HUES48 (cell line): ENCODE measurements around the gene BRD3.

Experiments used
- H3K27ac ChIP-seq: one replicate; pipeline ENCODE4 v1.7.0; 2013; ENCODE audit warnings: low read depth, low read length, inconsistent platforms
- H3K27me3 ChIP-seq: 2 replicates; pipeline ENCODE4 v1.6.1; 2013; ENCODE audit warnings: mild to moderate bottlenecking, low read length; ENCODE audit not compliant: control insufficient read depth, insufficient read depth
- H3K36me3 ChIP-seq: 2 replicates; pipeline ENCODE4 v1.6.1; 2013; ENCODE audit warnings: low read length; ENCODE audit not compliant: control insufficient read depth, insufficient read depth
- H3K4me1 ChIP-seq: 2 replicates; pipeline ENCODE4 v1.6.1; 2013; ENCODE audit warnings: mild to moderate bottlenecking, low read length; ENCODE audit not compliant: control insufficient read depth, insufficient read depth
- H3K4me3 ChIP-seq: 2 replicates; pipeline ENCODE4 v1.5.1; 2013; ENCODE audit warnings: mild to moderate bottlenecking, low read depth, low read length
- H3K9ac ChIP-seq: 2 replicates; pipeline ENCODE4 v1.6.1; 2013; ENCODE audit warnings: mild to moderate bottlenecking, low read depth, low read length, moderate library complexity
- H3K9me3 ChIP-seq: 2 replicates; pipeline ENCODE4 v1.6.1; 2013; ENCODE audit warnings: low read length; ENCODE audit not compliant: control insufficient read depth, insufficient read depth

Gene BRD3

DNA sequence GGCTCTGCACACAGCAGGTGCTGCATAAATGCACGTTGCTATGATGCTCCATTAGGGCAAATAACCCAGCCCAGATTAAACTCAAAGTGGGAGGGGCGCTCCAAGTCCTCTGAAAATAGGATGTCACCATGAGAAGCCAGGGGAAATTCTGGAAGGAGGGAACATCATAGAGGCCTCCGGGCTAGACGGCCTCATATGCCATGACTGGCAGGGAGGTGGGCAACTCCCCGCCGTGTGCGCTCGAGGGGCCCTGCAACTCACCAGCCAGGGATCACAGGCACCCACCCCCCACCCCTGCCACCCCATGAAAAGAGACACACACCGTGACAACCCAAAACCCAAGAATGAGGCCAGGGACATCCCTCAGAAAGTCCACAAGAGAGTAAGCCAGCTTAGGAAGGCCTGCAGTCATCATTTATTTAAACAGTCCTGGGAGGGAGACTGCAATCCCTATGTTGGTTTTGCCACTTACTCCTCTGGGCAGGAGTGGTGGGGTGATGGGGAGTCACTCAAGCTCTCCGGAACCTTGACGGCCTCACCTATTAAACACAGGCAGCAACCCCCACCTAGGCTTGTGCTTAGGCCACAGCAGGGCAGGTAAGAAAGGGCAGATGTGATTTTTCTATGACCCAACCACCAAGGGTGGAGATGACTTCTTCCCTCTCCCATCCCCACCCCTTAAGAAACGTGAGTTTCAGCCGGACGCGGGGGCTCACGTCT, 79.7 kb downstream of the BRD3 start:
- Histone ChIP-seq H3K27me3 (no peaks in the 10 kb centered on the region), H3K4me3 (no peak overlapping the region), H3K36me3 (no peaks in the 10 kb centered on the region), H3K9ac (no peak overlapping the region), H3K9me3 (no peaks in the 10 kb centered on the region), H3K27ac (no peak overlapping the region), H3K4me1 (peaks cover 16% of the 10 kb centered on the region)

DNA sequence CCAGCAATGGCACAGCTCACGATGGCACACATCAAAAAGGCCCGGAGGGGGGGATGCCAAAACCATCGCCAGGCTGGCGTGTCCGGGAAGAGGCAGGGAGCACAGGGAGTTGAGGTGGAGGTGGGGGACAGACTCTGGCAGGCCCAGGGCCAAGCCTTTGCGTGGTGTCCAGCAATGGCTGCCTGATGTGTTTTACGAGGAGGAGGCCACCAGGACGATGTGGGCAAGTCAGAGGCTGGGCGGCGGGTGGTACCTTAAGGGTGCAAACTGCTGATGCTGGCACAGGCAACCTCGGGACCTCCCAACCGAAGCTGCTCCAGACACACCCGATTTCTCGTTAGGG, 80.4 kb downstream of the BRD3 start:
- Histone ChIP-seq H3K27ac (no peak overlapping the region), H3K4me3 (no peak overlapping the region), H3K9ac (no peak overlapping the region), H3K9me3 (no peaks in the 10 kb centered on the region), H3K36me3 (no peaks in the 10 kb centered on the region), H3K27me3 (no peaks in the 10 kb centered on the region), H3K4me1 (peaks cover 16% of the 10 kb centered on the region)

DNA sequence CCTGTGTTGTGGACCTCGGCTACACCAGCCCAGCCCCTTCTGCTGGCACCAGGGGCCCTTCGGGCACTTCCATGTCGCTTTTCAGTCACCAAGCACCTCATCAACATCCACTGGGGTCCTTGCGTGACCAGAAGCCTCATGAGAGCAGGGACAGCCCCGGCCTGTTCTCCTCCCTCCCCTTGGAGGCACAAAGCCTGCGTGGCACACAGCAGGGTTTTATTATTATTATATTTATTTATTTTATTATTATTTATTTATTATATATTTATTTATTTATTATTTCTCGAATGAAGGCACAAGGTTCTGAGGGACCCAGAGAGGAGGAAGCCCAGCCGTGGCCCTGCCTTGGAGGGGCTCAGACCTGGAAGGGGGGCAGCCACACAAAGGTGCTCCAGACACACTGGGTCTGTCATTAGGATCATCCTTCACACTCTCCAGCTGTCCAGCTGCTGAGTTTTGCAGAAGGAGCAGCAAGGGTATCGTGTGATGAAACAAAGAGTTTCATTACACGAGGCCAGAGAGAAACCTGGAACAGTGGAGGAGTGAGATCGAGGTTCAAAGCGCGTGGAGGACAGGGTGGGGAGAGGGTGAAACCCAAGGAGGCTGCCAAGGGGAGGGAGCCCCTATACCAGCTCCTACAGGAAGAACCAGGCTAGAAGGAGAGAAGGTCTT, 80.9 kb downstream of the BRD3 start:
- Histone ChIP-seq H3K4me1 (peaks cover 16% of the 10 kb centered on the region), H3K4me3 (no peak overlapping the region), H3K36me3 (no peaks in the 10 kb centered on the region), H3K27ac (no peak overlapping the region), H3K27me3 (no peaks in the 10 kb centered on the region), H3K9me3 (no peaks in the 10 kb centered on the region), H3K9ac (no peak overlapping the region)

DNA sequence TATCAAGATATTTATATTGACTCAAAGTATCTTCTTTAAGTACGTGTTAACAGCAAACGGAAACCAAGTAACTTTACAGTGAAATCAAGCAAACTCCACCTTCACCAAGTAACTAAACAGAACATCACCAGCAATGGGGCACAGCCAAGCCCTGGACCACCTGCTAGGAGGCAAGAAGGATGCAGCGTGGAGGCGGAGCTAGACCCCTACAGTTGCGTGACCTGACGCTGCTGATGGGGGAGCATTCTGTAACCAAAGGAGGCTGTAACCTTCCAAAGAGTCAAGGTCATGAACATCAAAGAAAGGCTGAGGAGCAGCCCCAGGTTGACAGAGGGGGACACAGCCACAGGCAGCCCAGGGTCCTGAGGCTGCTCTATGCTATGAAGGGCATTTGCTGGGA, 81.8 kb downstream of the BRD3 start:
- Histone ChIP-seq H3K9ac (no peak overlapping the region), H3K27ac (no peak overlapping the region), H3K9me3 (no peaks in the 10 kb centered on the region), H3K36me3 (no peaks in the 10 kb centered on the region), H3K27me3 (no peaks in the 10 kb centered on the region), H3K4me3 (no peak overlapping the region), H3K4me1 (peaks cover 16% of the 10 kb centered on the region)

DNA sequence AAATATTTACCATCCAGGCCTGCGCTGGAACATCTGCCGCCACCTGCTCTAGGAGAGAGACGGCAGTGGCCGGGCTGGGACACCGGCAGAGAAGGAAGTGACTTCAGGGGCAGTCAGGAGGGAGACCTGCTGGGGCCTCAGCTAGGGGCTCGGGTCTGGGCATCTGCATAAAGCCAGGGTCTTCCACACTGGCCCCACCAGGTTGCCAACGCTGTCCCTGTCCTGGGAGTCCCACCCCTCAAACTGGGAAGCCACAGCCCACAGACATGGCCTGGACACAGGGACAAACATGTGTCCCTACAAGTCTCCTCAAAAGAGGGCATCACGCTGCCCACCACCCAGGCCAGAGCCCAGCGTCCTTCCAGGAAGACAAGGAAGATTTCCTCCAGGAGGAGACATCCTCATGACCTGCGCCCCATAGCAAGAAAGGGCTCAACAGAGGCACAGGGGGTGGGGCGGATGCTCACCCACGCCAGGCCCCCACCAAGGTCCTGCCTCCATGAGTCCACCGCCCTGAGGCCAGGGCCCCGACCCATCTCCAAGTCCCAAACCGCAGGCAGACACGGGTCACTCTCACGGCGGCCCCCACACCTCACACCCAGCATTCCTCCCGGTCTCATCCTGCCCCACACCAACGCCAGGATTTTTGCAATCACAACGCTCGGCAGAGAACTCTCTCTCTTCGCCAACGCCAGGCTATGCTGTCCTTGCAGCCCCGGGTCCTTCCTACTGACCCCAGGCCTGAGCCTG, 84.7 kb downstream of the BRD3 start:
- H3K27me3 ChIP-seq, result no peaks in the 10 kb centered on the region
- H3K9me3 ChIP-seq, result no peaks in the 10 kb centered on the region
- no peak overlapping the region for H3K4me3 ChIP-seq
- H3K4me1 ChIP-seq, result peaks cover 12% of the 10 kb centered on the region
- no peaks in the 10 kb centered on the region for H3K36me3 ChIP-seq
- no peak overlapping the region for H3K27ac ChIP-seq
- H3K9ac ChIP-seq, result no peak overlapping the region

DNA sequence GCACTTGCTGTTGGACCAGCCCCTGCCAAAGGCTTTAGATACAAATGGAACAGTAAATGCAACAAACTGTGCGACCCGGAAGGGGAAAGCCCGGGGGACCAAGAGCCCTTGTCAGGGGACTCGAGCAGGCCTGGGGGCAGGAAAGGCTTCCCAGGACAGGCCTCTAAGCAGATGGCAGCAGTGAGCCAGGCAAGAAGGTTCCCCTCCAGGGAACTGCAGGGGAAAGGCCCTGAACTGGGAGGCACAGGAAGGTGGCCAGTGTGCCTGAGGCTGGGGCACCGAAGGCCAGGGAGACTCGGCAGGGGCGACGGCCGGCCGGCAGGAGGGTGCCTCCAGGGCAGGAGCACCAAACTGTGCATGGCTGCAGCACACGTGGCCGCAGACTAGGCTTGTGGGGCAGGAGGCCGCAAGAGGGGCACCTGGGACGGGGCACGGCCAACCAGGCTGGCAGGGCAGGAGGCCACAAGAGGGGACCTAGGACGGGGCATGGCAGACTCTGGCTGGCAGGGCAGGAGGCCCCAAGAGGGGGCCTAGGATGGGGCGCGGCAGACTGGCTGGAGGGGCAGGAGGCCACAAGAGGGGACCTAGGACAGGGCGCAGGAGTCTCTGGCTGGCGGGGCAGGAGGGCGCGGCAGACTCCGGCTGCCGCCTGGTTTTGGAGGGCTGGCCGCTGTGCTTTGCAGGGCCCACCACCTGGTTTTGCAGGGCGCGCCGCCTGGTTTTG, 85.7 kb downstream of the BRD3 start:
- Histone ChIP-seq H3K27ac (no peak overlapping the region), H3K4me1 (peaks cover 12% of the 10 kb centered on the region), H3K36me3 (no peaks in the 10 kb centered on the region), H3K4me3 (no peak overlapping the region), H3K27me3 (no peaks in the 10 kb centered on the region), H3K9me3 (no peaks in the 10 kb centered on the region), H3K9ac (no peak overlapping the region)

DNA sequence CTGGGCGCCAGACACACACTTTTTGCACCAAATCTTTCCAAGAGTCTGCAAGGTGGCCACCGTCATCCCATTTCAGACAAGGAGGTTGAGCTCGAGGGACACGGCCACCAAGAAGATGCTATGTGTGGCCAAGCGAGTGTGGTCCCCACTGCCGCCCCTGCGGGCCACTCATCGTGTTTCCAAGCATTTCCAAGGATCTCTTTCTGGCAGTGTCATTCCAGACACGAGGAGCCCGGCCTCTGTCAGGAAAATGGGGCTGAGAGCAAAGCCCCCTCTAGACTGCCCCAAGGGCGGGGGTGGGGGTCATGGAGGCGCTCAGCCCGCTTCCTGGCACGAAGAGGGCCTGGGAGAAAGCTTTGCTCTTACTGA, 86.3 kb downstream of the BRD3 start:
- Histone ChIP-seq H3K4me1 (peaks cover 11% of the 10 kb centered on the region), H3K9ac (no peak overlapping the region), H3K9me3 (no peaks in the 10 kb centered on the region), H3K27me3 (no peaks in the 10 kb centered on the region), H3K4me3 (no peak overlapping the region), H3K27ac (no peak overlapping the region), H3K36me3 (no peaks in the 10 kb centered on the region)

DNA sequence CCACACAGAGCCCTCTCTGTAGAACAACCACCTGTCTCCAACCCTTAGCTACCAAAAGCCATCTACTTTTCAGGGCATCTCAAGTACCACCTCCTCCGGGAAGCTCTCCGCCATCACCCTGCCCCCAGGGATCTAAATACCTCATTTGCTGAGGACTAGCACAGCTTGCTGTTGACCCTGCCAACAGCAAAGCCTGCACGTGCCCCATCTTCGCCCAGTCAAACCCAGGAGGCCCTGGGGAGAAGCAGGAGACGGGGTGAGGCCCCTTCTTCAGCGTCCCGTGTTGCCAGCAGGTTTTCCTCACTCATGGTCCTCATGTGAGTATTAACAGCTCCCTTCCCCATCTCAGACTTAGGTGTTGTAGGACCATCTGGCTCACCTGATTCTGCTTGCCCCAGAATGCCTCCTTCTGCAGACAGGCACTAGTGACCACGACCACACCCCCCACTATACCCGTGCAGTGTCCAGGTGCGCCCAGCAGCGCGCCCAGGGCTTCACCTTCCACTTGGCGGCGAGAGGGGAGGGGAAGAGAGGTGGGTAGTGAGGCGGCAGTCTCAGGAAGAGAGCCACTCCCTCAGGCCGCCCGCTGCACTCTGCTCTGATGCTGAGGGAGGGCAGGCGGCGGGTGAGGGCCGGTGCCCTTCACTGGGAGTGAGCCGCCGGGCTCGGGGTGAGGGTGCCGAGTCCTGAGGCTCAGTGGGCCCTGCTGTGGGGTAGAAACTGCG, 86.8 kb downstream of the BRD3 start:
- no peak overlapping the region for H3K9ac ChIP-seq
- H3K27ac ChIP-seq, result no peak overlapping the region
- H3K4me1 ChIP-seq, result peaks cover 5% of the 10 kb centered on the region; the same call in 1 of the 2 replicates
- no peak overlapping the region for H3K4me3 ChIP-seq
- no peaks in the 10 kb centered on the region for H3K9me3 ChIP-seq
- H3K27me3 ChIP-seq, result no peaks in the 10 kb centered on the region
- no peaks in the 10 kb centered on the region for H3K36me3 ChIP-seq
